H1 (cell line): ENCODE data around the gene PLCB4. TPM values are rescaled to one million over a fixed set of nuclear protein-coding genes. Genes with fewer than 3 reads are reported as not detected.

Source experiments
- CTCF ChIA-PET: fragments of 300-600 bp; sonication (Branson Sonifier 250); formaldehyde crosslinking; loops from one replicate; lab custom pipeline; 2021; ENCODE audit not compliant: partially characterized antibody; lab: Charles Lee
- POLR2A ChIA-PET: fragments of 300-600 bp; sonication (Branson Sonifier 250); formaldehyde crosslinking; loops from one replicate; lab custom pipeline; 2021; ENCODE audit warnings: inconsistent platforms; ENCODE audit not compliant: partially characterized antibody; lab: Charles Lee
- DNase-seq, 2 experiments: peaks; one replicate each; pipeline versions ENCODE4 v3.0.0 to v3.0.0-alpha.2; 2010 to 2022; ENCODE audit warnings: low spot score in 2 of 2, low read depth in 1 of 2, mixed read lengths in 1 of 2
- FAIRE-seq: peaks from 2 replicates; lab custom pipeline; 2011; peaks lifted over from hg19 to GRCh38; lab: Jason Lieb, UNC
- H2AFZ ChIP-seq: 2 replicates; pipeline ENCODE4 v1.8.1; 2012; ENCODE audit warnings: low read length, inconsistent platforms
- H2AK5ac ChIP-seq: 2 replicates; pipeline ENCODE4 v1.6.1; 2013; ENCODE audit warnings: low read depth, low read length
- H2BK120ac ChIP-seq: replicated peaks from 2 replicates; pipeline ENCODE3; 2013; ENCODE audit warnings: low read depth, low read length, inconsistent platforms
- H2BK12ac ChIP-seq: 2 replicates; pipeline ENCODE4 v1.6.1; 2013; ENCODE audit warnings: low read depth, low read length
- H2BK15ac ChIP-seq: 2 replicates; pipeline ENCODE4 v1.6.1; 2013; ENCODE audit warnings: low read length
- H2BK20ac ChIP-seq: 2 replicates; pipeline ENCODE4 v1.6.1; 2013; ENCODE audit warnings: low read length
- H2BK5ac ChIP-seq: 2 replicates; pipeline ENCODE4 v1.6.1; 2013; ENCODE audit warnings: low read depth, low read length
- H3K14ac ChIP-seq: 2 replicates; pipeline ENCODE4 v1.6.1; 2013; ENCODE audit warnings: inconsistent platforms; ENCODE audit not compliant: insufficient read length
- H3K18ac ChIP-seq: 2 replicates; pipeline ENCODE4 v1.6.1; 2013; ENCODE audit warnings: low read length; ENCODE audit errors: extremely low read depth
- H3K23ac ChIP-seq: 2 replicates; pipeline ENCODE4 v1.6.1; 2013; ENCODE audit warnings: inconsistent platforms; ENCODE audit not compliant: insufficient read length
- H3K23me2 ChIP-seq: 2 replicates; pipeline ENCODE4 v1.6.1; 2013; ENCODE audit warnings: low read depth, low read length
- H3K27ac ChIP-seq: 2 replicates; pipeline ENCODE4 v1.6.1; 2011; ENCODE audit warnings: low read depth, low read length, inconsistent platforms
- H3K27me3 ChIP-seq, 4 experiments: replicated peaks in 1 of 4; 1 replicate in 1 of 4; 2 replicates in 3 of 4; pipeline versions ENCODE4 v1.6.1 to v1.8.1; 2011 to 2013; ENCODE audit warnings: low read length in 3 of 4, mild to moderate bottlenecking in 3 of 4, inconsistent platforms in 2 of 4, mixed read lengths in 2 of 4, moderate library complexity in 1 of 4; ENCODE audit not compliant: control insufficient read depth in 3 of 4, insufficient read depth in 3 of 4; ENCODE audit errors: extremely low read depth in 1 of 4
- H3K36me3 ChIP-seq, 4 experiments: 2 replicates each; pipeline versions ENCODE4 v1.6.1 to v1.8.1; 2011 to 2013; ENCODE audit warnings: mild to moderate bottlenecking in 4 of 4, low read length in 3 of 4, moderate library complexity in 2 of 4, control low read depth in 1 of 4, inconsistent platforms in 1 of 4; ENCODE audit not compliant: insufficient read depth in 4 of 4, control insufficient read depth in 2 of 4
- H3K4ac ChIP-seq: replicated peaks from 2 replicates; pipeline ENCODE3; 2013; ENCODE audit warnings: low read length, low read depth, mixed read lengths, inconsistent platforms; ENCODE audit not compliant: insufficient read length
- H3K4me1 ChIP-seq, 4 experiments: replicated peaks in 1 of 4; 1 replicate in 1 of 4; 2 replicates in 3 of 4; pipeline versions ENCODE4 v1.6.1 to v1.8.1; 2011 to 2013; ENCODE audit warnings: low read length in 3 of 4, inconsistent platforms in 2 of 4, mixed read lengths in 1 of 4; ENCODE audit not compliant: insufficient read depth in 4 of 4, control insufficient read depth in 3 of 4
- H3K4me2 ChIP-seq, 2 experiments: 2 replicates each; pipeline versions ENCODE4 v1.6.1 to v1.8.1; 2011 to 2013; ENCODE audit warnings: low read depth in 2 of 2, low read length in 2 of 2, control low read depth in 1 of 2, inconsistent platforms in 1 of 2, mild to moderate bottlenecking in 1 of 2; ENCODE audit not compliant: insufficient read depth in 1 of 2
- H3K4me3 ChIP-seq, 4 experiments: fragments of 200-600, 300-600 bp in 1 of 4; sonication (generic), shearing (Covaris generic), sonication (Bioruptor Twin) in 1 of 4; 2 replicates each; pipeline versions ENCODE4 v1.5.1 to v1.8.1; 2011 to 2016; ENCODE audit warnings: low read length in 4 of 4, low read depth in 3 of 4, control low read depth in 2 of 4, inconsistent platforms in 2 of 4, mild to moderate bottlenecking in 2 of 4, mixed read lengths in 1 of 4, moderate library complexity in 1 of 4; ENCODE audit not compliant: insufficient read depth in 2 of 4; ENCODE audit errors: extremely low read depth in 1 of 4
- H3K56ac ChIP-seq: replicated peaks from 2 replicates; pipeline ENCODE3; 2013; ENCODE audit warnings: low read depth, mild to moderate bottlenecking, mixed read lengths, low read length, inconsistent platforms; ENCODE audit not compliant: insufficient read length
- H3K79me1 ChIP-seq: 2 replicates; pipeline ENCODE4 v1.6.1; 2013; ENCODE audit warnings: low read depth, low read length, control low read depth
- H3K79me2 ChIP-seq, 2 experiments: 2 replicates each; pipeline versions ENCODE4 v1.6.1 to v1.8.1; 2012 to 2013; ENCODE audit warnings: low read length in 2 of 2, mild to moderate bottlenecking in 2 of 2, inconsistent platforms in 1 of 2; ENCODE audit not compliant: insufficient read depth in 2 of 2, control insufficient read depth in 1 of 2
- H3K9ac ChIP-seq, 4 experiments: replicated peaks in 1 of 4; 1 replicate in 1 of 4; 2 replicates in 3 of 4; pipeline versions ENCODE4 v1.6.1 to v1.8.1; 2011 to 2013; ENCODE audit warnings: low read depth in 3 of 4, low read length in 3 of 4, control low read depth in 2 of 4, mild to moderate bottlenecking in 2 of 4, moderate library complexity in 2 of 4, inconsistent platforms in 1 of 4; ENCODE audit errors: extremely low read depth in 1 of 4
- H3K9me3 ChIP-seq, 2 experiments: 2 replicates each; pipeline versions ENCODE4 v1.6.1 to v1.8.1; 2012 to 2013; ENCODE audit warnings: mild to moderate bottlenecking in 2 of 2, moderate library complexity in 2 of 2, control low read depth in 1 of 2, inconsistent platforms in 1 of 2, low read depth in 1 of 2, low read length in 1 of 2, mixed read lengths in 1 of 2; ENCODE audit not compliant: insufficient read depth in 2 of 2
- H4K20me1 ChIP-seq, 2 experiments: replicated peaks in 1 of 2; 2 replicates each; pipeline versions ENCODE3 to v1.8.1; 2011 to 2013; ENCODE audit warnings: inconsistent platforms in 2 of 2, low read length in 2 of 2, mild to moderate bottlenecking in 1 of 2; ENCODE audit not compliant: insufficient read depth in 2 of 2, control insufficient read depth in 1 of 2
- H4K5ac ChIP-seq: 2 replicates; pipeline ENCODE4 v1.6.1; 2013; ENCODE audit warnings: low read length, low read depth, mixed read lengths, inconsistent platforms; ENCODE audit not compliant: insufficient read length
- H4K8ac ChIP-seq: 2 replicates; pipeline ENCODE4 v1.8.0; 2013; ENCODE audit warnings: mild to moderate bottlenecking, moderate library complexity, low read length, inconsistent platforms; ENCODE audit not compliant: insufficient read depth; ENCODE audit errors: extremely low read depth
- H4K91ac ChIP-seq: replicated peaks from 2 replicates; pipeline ENCODE3; 2013; ENCODE audit warnings: low read length, mixed read lengths, inconsistent platforms; ENCODE audit not compliant: insufficient read length
- KDM1A ChIP-seq: fragments of 200-600, 300-600 bp; sonication (generic); IDR thresholded peaks from 2 replicates; pipeline ENCODE4 v1.7.1; 2016; ENCODE audit warnings: mild to moderate bottlenecking, low read length, borderline replicate concordance
- POLR2A ChIP-seq, 2 experiments: IDR thresholded peaks; 1 replicate in 1 of 2; 2 replicates in 1 of 2; pipeline ENCODE4 v1.6.1; 2011; ENCODE audit warnings: low read depth in 2 of 2, low read length in 2 of 2, mild to moderate bottlenecking in 2 of 2; ENCODE audit errors: control extremely low read depth in 1 of 2
- WGBS, 2 experiments: shearing (Covaris generic) in 1 of 2; methylation state at CpG; one replicate each; pipeline versions ENCODE4 v1.1.6 to v1.1.7; 2013 to 2015; ENCODE audit warnings: low lambda C conversion rate in 2 of 2, mixed read lengths in 2 of 2, inconsistent platforms in 1 of 2, low coverage in 1 of 2, missing lambda C conversion rate in 1 of 2; ENCODE audit not compliant: insufficient replicate concordance in 2 of 2, insufficient coverage in 1 of 2, insufficient read length in 1 of 2; ENCODE audit errors: extremely low coverage in 1 of 2, missing lambda C conversion rate in 1 of 2; 5-methylcytosine and 5-hydroxymethylcytosine counted together
- polyA plus RNA-seq, 7 experiments: library from polyadenylated mRNA; depleted of rRNA in 3 of 7; stranded (reverse) in 5 of 7; unstranded in 2 of 7; fragments of >200 nt in 5 of 7; fragments of 200-250 nt in 2 of 7; gene quantifications; 1 replicate in 5 of 7; 2 replicates in 1 of 7; 4 replicates in 1 of 7; pipeline versions ENCODE4 v1.2.1 to v1.2.3, GENCODE V29; 2011 to 2013; ENCODE audit warnings: missing spikeins in 2 of 7, mixed read lengths in 2 of 7
- total RNA-seq: library from RNA; stranded (reverse); fragmentation: NEBNext Ultra II Directional; extraction: Animal tissue kit (Norgen Biotek cat#: 25700); gene quantifications from 2 replicates; pipeline ENCODE4 v1.2.1, GENCODE V29; 2021

PLCB4 gene
- total and polyA plus RNA-seq, 2 of the 8 experiments (the other 6 are each of a cell fraction or from before 2014, with no cell fraction given), result 3.2 to 14.1 TPM

DNA sequence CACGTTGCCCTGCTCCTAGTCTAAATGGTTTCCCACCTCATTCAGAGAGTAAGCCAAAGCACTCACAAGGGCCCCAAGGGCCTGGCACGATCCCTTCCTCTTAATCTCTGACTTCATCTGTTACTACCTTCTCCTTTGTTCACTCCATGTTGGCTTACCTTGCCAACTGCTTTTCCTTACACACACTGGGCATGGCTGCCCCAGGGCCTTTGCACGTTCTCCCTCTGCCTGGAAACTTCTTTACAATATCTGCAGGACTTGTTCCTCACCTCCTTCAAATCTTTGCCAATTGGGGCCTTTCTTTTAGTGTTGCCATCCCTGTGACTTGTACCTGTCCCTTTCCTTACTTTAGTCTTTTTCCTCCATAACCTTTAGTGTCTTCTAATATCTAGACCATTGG is 73.9 kb downstream of the PLCB4 start:
- Histone ChIP-seq H3K14ac (peak overlapping the region; percentile 48), H3K79me1 (no peaks in the 10 kb centered on the region), H3K23ac (no peak overlapping the region), H3K4ac (no peak overlapping the region)
- whole genome bisulfite sequencing, 2 experiments, result 87% methylated on average over 3 of the region's 3 CpGs; no CpG with 5 or more reads in 1 of the 2 experiments
- no peak for TF ChIP-seq POLR2A (IDR thresholded peaks at IDR 0.05; ENCODE audit: control extremely low read depth in 1 of 2, low read depth in 2 of 2, low read length in 2 of 2)
- TF ChIP-seq KDM1A, result peak; percentile 56; the same call in 1 of the 2 replicates
- TF ChIP-seq, all 59 proteins: peak for 1
- Histone ChIP-seq H3K9me3 (peaks cover 0 to 4% of the 10 kb centered on the region in 2 experiments; a peak in 1 of 4 replicates), H3K18ac (no peak overlapping the region), H4K20me1 (no peaks in the 10 kb centered on the region), H2BK120ac (no peak overlapping the region), H3K36me3 (no peaks in the 10 kb centered on the region; a peak in 1 of 8 replicates), H4K91ac (no peak overlapping the region), H2AFZ (no peak overlapping the region), H4K8ac (no peak overlapping the region), H3K4me2 (no peak overlapping the region), H3K79me2 (no peaks in the 10 kb centered on the region), H3K4me1 (peaks cover 0 to 3% (median under 1%) of the 10 kb centered on the region in 4 experiments; a peak in 2 of 7 replicates), H2BK12ac (no peak overlapping the region), H3K9ac (no peak overlapping the region), H4K5ac (no peak overlapping the region), H3K4me3 (no peak overlapping the region), H2AK5ac (no peak overlapping the region), H2BK20ac (no peak overlapping the region), H3K27me3 (no peaks in the 10 kb centered on the region), H2BK15ac (no peak overlapping the region), H3K56ac (no peak overlapping the region), H3K27ac (no peak overlapping the region), H3K23me2 (no peaks in the 10 kb centered on the region), H2BK5ac (no peak overlapping the region)
- DNase-seq (no peak), FAIRE-seq (no peak)
- POLR2A ChIA-PET, result no interaction called here
- CTCF ChIA-PET, result interaction anchor here (1.0 kb wide), 1 partner anchor 165 kb away, joined by 3 read pairs; no protein-coding TSS in a partner anchor
